Cardiac fibroblast (primary cell): Measurements from ENCODE around the gene ZNF260.
A peak's percentile ranks its signal among the peaks of the same experiment; 100 is the strongest.
"Not testable (repeated sequence)": the region's sequence is repeated elsewhere in the genome, so short reads cannot be mapped to it uniquely, and the experiment has no call there.

Experiments
- DNase-seq, 2 donors: peaks; one replicate each; pipeline versions ENCODE4 v3.0.0 to v3.0.0-alpha.2; 2010; ENCODE audit warnings: low read depth in 2 of 2
- H3K4me3 ChIP-seq, 2 donors: replicated peaks in 1 of 2; 1 replicate in 1 of 2; 2 replicates in 1 of 2; pipeline ENCODE4 v1.5.1; 2011; ENCODE audit warnings: low read depth in 2 of 2, low read length in 2 of 2, mild to moderate bottlenecking in 2 of 2, moderate library complexity in 1 of 2
- CTCF ChIP-seq: IDR thresholded peaks from one replicate; pipeline ENCODE4 v1.5.1; 2011; ENCODE audit warnings: low read depth, mild to moderate bottlenecking, low read length, inconsistent platforms

ZNF260 gene

GRCh38 chr19:36524617-36525016 lies 3.5 kb downstream of the ZNF260 start:
- no peak for DNase-seq
- TF ChIP-seq CTCF, result no peak
- no peak overlapping the region for H3K4me3 ChIP-seq

- no peak overlapping the region for H3K4me3 ChIP-seq
- DNase-seq, result peak in 1 of 2 donors; percentile 5
- TF ChIP-seq CTCF, result no peak
Measured at GRCh38 chr19:36514012-36514612, 14.0 kb downstream of the ZNF260 start.

GRCh38 chr19:36508325-36508724 lies 19.7 kb downstream of the ZNF260 start:
- no peak for TF ChIP-seq CTCF
- no peak overlapping the region for H3K4me3 ChIP-seq
- no peak for DNase-seq

GRCh38 chr19:36501973-36502372 lies 26.1 kb downstream of the ZNF260 start:
- DNase-seq, result no peak
- TF ChIP-seq CTCF, result no peak

GRCh38 chr19:36497001-36497400 lies 31.1 kb downstream of the ZNF260 start:
- DNase-seq, result no peak

More at GRCh38 chr19:36501973-36502372, 26.1 kb downstream of the ZNF260 start:
- no peak overlapping the region for H3K4me3 ChIP-seq

GRCh38 chr19:36492689-36493453 lies 35.2 kb downstream of the ZNF260 start:
- TF ChIP-seq CTCF, result peak; percentile 74
- not testable (repeated sequence) for H3K4me3 ChIP-seq
- peak; percentile 64 to 80 for DNase-seq

More at GRCh38 chr19:36497001-36497400, 31.1 kb downstream of the ZNF260 start:
- no peak for TF ChIP-seq CTCF
- H3K4me3 ChIP-seq, result no peak overlapping the region

- not testable (repeated sequence) for H3K4me3 ChIP-seq, DNase-seq
Measured at GRCh38 chr19:36490846-36491245, 37.2 kb downstream of the ZNF260 start.
